GM19438 (cell line): ENCODE data around the gene OR51A7.
"Not testable (repeated sequence)": the region's sequence is repeated elsewhere in the genome, so short reads cannot be mapped to it uniquely, and the experiment has no call there.

ENCODE experiments used
- ATAC-seq: cut with Tn5 transposase; IDR thresholded peaks from one replicate; pipeline ENCODE4 v1.9.1; 2021; ENCODE audit warnings: low read depth; ENCODE audit not compliant: unreplicated experiment

The OR51A7 gene

GRCh38 chr11:4947505-4947904 is 43.9 kb downstream of the OR51A7 start, which contains the start of gene OR51A4:
Gene OR51A4, minus strand, starts transcription at chr11:4947605. Its CDS starts 505 bp downstream, at chr11:4947100.
- no peak for ATAC-seq

GRCh38 chr11:4955613-4956012 is 52.0 kb downstream of the OR51A7 start, which contains the start of gene OR51A2:
Gene OR51A2, minus strand, starts transcription at chr11:4955713. Its CDS starts 0 bp downstream, at chr11:4955713.
- not testable (repeated sequence) for ATAC-seq

GRCh38 chr11:4957396-4957795 is 53.8 kb downstream of the OR51A7 start:
- no peak for ATAC-seq
